Kidney epithelial cell (primary cell): ENCODE measurements around the gene KEL. TPM values are rescaled to one million over a fixed set of nuclear protein-coding genes. Genes with fewer than 3 reads are reported as not detected.

Experiments
- DNase-seq: peaks from one replicate; pipeline ENCODE4 v3.0.0-alpha.2; 2010; ENCODE audit warnings: low read depth
- H3K27me3 ChIP-seq: 2 replicates; pipeline ENCODE4 v1.6.0; 2011; ENCODE audit warnings: low read length; ENCODE audit not compliant: control insufficient read depth, insufficient read depth
- H3K36me3 ChIP-seq: 2 replicates; pipeline ENCODE4 v1.5.1; 2011; ENCODE audit warnings: low read length; ENCODE audit not compliant: control insufficient read depth, insufficient read depth
- H3K4me3 ChIP-seq: 2 replicates; pipeline ENCODE4 v1.5.1; 2011; ENCODE audit warnings: low read depth, mild to moderate bottlenecking, control low read depth, low read length
- total RNA-seq: library from RNA; depleted of rRNA; stranded (reverse); fragments of >200 nt; gene quantifications from 2 replicates; pipeline ENCODE4 v1.2.3, GENCODE V29; 2015
- TF ChIP-seq, protein P1 (sequence below): IDR thresholded peaks from 2 replicates; pipeline ENCODE4 v1.5.1; 2011; ENCODE audit warnings: mild to moderate bottlenecking, moderate library complexity, low read length, control low read depth, inconsistent platforms; ENCODE audit not compliant: insufficient read depth, poor library complexity, severe bottlenecking

The KEL gene
- total RNA-seq, 1 donor from 2014 or later, result not detected

DNA sequence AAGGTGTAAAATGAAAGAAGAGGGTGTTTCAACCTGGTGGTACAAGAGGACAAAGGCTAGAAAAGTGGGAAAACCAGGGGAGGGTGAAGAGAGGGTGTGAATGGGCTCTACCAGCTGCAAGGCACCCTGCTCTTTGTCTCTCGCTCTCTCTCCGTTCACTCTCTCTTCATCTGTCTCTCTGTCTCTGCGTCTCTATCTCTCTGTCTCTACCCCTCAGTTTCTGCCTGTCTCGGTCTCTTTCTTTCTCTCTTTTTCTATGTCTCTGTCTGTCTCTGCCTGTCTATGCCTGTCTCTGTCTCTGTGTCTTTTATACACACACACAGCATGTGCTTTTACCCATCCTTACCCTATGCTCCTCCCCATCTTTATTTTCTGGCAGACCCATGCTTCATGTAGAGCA is 23.6 kb downstream of the KEL start:
- Histone ChIP-seq H3K4me3 (no peak overlapping the region), H3K36me3 (no peaks in the 10 kb centered on the region), H3K27me3 (no peaks in the 10 kb centered on the region)
- DNase-seq, result no peak
- TF ChIP-seq, protein P1, sequence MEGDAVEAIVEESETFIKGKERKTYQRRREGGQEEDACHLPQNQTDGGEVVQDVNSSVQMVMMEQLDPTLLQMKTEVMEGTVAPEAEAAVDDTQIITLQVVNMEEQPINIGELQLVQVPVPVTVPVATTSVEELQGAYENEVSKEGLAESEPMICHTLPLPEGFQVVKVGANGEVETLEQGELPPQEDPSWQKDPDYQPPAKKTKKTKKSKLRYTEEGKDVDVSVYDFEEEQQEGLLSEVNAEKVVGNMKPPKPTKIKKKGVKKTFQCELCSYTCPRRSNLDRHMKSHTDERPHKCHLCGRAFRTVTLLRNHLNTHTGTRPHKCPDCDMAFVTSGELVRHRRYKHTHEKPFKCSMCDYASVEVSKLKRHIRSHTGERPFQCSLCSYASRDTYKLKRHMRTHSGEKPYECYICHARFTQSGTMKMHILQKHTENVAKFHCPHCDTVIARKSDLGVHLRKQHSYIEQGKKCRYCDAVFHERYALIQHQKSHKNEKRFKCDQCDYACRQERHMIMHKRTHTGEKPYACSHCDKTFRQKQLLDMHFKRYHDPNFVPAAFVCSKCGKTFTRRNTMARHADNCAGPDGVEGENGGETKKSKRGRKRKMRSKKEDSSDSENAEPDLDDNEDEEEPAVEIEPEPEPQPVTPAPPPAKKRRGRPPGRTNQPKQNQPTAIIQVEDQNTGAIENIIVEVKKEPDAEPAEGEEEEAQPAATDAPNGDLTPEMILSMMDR, result no peak

DNA sequence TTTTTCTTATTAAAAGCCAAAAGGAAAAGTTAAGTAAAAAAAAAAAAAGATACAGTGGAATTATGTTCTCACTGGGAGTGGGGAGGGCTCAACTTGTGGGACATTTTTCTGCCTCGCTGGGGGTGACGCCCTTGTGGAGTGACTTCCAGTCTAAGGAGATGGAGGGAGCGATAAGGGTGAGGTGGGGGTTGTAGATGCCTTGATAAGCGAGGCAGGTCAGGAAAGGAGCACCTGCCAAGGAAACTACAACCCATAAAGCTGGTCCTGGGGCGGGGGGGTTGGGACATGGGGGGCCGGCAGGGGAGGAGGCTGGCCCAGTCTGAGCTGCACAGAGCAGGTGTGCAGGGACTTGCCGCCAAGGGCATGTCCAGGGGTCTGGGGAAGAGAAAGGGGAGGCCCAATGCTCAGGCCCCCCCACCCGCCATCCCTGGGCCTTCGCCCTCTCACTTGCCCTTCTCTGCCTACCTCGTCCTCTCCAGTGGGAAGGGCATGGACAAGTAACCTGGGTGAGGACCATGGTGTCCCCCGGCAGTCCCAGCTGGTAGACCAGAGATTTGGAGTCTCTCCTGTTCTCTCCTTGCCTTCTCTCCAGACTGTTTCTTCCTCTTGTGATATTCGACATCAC is 26.1 kb downstream of the KEL start:
- Histone ChIP-seq H3K36me3 (no peaks in the 10 kb centered on the region), H3K27me3 (no peaks in the 10 kb centered on the region), H3K4me3 (no peak overlapping the region)
- TF ChIP-seq, protein P1, result no peak
- no peak for DNase-seq

DNA sequence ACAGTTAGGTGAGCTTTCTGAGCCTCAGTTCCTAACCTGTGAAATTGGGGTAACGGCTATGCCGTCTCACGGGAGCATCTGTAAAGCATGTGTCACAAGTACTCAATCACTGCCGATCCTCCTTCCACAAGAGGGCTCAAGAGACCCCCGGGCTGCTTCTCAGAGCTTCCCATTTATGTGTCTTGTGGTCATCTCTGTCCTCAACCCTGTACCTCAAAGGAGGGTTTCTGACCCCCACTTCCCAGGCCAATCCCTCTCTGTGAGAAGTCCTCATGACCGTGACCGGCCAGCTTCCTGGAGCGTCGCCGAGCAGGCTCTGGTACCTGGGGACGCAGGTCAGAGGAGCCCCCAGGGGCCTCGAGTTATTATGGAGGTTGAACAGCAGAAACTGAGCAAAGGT is 28.1 kb downstream of the KEL start:
- no peak overlapping the region for H3K4me3 ChIP-seq
- no peaks in the 10 kb centered on the region for H3K27me3 ChIP-seq
- H3K36me3 ChIP-seq, result no peaks in the 10 kb centered on the region
- TF ChIP-seq, protein P1, result no peak
- DNase-seq, result no peak

DNA sequence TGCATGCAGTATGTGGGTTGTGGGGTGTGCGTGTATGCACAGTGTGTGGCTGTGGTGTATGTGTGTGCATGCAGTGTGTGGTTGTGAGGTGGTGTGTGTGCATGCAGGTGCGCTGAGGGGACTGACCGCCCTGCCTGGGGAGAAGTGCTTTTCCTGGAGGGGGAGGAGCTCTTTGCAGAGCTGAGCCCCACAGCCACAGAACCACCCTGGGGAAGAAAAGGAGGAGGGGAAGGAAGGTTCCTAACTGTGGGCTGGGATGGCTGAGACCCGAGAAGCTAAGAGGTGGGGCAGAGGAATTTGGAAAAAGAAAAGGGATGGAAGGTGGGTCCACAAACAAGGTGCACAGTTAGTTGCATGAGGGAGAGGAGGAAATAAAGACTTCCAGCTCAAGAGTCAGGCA is 28.5 kb downstream of the KEL start, which contains the start of gene TRPV5:
Gene TRPV5 (minus strand): TSS at position 123 of the 400 bp plus-strand sequence. CDS start 287 bp downstream, outside the sequence.
- Histone ChIP-seq H3K4me3 (no peak within 1 kb of the TSS), H3K36me3 (no peaks in the 10 kb centered on the region), H3K27me3 (no peaks in the 10 kb centered on the region)
- DNase-seq, result no peak
- TF ChIP-seq, protein P1, result no peak

DNA sequence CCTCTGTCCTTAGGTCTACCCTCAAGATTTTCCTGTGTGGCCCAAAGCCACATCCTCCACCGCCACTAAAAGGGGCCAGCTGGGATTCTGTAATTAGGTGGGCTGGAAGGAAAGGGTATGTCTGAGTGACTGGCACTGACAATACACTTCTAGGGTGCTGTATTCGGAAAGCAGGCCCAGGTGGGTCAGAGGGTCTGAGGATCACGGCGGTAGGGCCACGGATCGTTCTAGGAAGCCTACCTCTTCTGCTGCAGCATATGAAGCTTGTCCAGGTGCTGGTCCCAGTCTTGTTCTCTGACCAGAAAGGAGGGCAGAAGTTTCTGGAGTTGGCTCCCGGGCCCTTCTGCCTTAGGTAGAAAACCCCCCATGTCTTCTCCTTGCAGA is 29.1 kb downstream of the KEL start:
- no peaks in the 10 kb centered on the region for H3K36me3 ChIP-seq
- H3K27me3 ChIP-seq, result no peaks in the 10 kb centered on the region
- no peak overlapping the region for H3K4me3 ChIP-seq
- no peak for DNase-seq
- TF ChIP-seq, protein P1, result no peak

DNA sequence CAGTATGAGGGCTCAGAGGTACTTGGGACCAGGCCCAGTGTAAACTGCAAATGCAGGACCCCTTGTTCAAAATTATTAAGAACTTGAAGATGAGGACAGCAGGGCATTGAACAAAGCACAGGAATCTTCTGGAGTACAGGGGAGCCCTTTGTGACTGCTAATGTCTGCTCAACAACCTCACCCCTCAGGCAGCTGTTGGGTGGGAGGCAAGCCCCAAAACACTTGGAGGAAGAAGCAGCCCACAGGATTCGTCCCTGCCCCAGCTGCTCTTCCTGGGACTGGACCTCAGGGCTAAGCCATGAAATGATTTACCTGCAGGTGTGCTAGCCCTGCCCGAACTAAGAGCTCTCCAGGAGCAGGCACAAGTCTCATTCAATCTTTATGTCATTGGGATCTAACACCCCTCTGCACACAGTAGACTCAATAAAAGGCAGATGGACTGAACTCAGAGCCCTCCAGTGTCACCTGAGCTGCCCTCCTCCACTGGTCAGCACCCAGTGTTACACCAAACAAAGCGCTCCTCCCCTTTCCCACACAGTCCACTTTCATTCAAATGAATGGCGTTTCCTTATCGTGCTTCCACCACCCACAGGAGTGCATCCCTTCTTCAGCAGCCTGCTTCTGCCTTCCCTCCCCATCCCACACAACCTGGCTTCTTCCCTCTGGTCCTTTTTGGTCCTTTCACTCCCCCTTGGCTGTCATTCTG is 29.6 kb downstream of the KEL start:
- TF ChIP-seq, protein P1, result no peak
- DNase-seq, result no peak
- Histone ChIP-seq H3K36me3 (no peaks in the 10 kb centered on the region), H3K27me3 (no peaks in the 10 kb centered on the region), H3K4me3 (no peak overlapping the region)
